ENCODE results near the gene JAK1.

DNA sequence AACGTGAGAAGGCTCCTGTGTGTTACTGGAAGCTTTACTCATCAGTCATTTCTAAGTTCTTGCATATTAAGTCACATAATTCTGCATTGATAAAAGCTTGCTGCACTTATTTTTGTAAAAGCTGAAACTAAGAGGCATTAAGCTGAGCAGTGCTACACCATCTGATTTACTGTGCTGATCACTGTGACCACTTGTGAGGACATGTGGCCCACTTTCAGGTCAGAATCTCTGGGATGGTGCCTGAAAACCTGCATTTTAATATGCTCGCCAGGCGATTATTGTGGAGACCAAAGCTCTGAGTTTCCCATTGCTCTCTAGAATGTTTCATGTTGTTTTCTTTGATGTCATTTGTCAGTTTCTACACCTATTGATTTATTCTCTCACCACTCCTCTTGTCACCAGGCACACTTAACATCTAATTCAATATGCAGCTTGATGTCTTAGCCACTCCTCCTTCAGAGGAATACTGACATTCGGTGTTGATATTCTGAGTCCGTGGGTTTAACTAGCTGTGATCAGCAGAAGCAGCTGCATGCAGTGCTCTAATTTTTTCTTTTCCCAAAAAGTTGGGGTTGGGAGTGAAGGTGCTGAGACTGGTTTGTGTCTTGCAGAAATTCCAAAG lies 136.2 kb downstream of the JAK1 start:
- TF ChIP-seq SMC3 (IDR thresholded peaks at IDR 0.05): no peak
- TF ChIP-seq, protein P1, sequence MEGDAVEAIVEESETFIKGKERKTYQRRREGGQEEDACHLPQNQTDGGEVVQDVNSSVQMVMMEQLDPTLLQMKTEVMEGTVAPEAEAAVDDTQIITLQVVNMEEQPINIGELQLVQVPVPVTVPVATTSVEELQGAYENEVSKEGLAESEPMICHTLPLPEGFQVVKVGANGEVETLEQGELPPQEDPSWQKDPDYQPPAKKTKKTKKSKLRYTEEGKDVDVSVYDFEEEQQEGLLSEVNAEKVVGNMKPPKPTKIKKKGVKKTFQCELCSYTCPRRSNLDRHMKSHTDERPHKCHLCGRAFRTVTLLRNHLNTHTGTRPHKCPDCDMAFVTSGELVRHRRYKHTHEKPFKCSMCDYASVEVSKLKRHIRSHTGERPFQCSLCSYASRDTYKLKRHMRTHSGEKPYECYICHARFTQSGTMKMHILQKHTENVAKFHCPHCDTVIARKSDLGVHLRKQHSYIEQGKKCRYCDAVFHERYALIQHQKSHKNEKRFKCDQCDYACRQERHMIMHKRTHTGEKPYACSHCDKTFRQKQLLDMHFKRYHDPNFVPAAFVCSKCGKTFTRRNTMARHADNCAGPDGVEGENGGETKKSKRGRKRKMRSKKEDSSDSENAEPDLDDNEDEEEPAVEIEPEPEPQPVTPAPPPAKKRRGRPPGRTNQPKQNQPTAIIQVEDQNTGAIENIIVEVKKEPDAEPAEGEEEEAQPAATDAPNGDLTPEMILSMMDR (IDR thresholded peaks at IDR 0.05): no peak
- TF ChIP-seq, protein P2, sequence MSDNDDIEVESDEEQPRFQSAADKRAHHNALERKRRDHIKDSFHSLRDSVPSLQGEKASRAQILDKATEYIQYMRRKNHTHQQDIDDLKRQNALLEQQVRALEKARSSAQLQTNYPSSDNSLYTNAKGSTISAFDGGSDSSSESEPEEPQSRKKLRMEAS (IDR thresholded peaks at IDR 0.05): no peak
- TF ChIP-seq POLR2A (IDR thresholded peaks at IDR 0.05; ENCODE audit: low read length): no peak
- TF ChIP-seq, protein P3, sequence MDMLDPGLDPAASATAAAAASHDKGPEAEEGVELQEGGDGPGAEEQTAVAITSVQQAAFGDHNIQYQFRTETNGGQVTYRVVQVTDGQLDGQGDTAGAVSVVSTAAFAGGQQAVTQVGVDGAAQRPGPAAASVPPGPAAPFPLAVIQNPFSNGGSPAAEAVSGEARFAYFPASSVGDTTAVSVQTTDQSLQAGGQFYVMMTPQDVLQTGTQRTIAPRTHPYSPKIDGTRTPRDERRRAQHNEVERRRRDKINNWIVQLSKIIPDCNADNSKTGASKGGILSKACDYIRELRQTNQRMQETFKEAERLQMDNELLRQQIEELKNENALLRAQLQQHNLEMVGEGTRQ (IDR thresholded peaks at IDR 0.05): no peak
- TF ChIP-seq ESRRA (IDR thresholded peaks at IDR 0.05; ENCODE audit: borderline replicate concordance, low read length): no peak
- TF ChIP-seq NR3C1 (IDR thresholded peaks at IDR 0.05): no peak
- no peak for TF ChIP-seq KDM1A (IDR thresholded peaks at IDR 0.05; ENCODE audit: low read depth)
- TF ChIP-seq CBX8 (IDR thresholded peaks at IDR 0.05): no peak
- no peak for TF ChIP-seq HOXB5 (CRISPR knock-in tag; IDR thresholded peaks at IDR 0.05)
- TF ChIP-seq CHD2 (IDR thresholded peaks at IDR 0.05; ENCODE audit: low read length, partially characterized antibody): no peak
